ENCODE results near the gene C19orf47. TPM values are rescaled to one million over a fixed set of nuclear protein-coding genes. Genes with fewer than 3 reads are reported as not detected.

Gene C19orf47
- polyA plus RNA-seq (2013, experiment 1 of 2): 17.5 TPM
- 17.5 TPM for polyA plus RNA-seq (2013, experiment 2 of 2)

DNA sequence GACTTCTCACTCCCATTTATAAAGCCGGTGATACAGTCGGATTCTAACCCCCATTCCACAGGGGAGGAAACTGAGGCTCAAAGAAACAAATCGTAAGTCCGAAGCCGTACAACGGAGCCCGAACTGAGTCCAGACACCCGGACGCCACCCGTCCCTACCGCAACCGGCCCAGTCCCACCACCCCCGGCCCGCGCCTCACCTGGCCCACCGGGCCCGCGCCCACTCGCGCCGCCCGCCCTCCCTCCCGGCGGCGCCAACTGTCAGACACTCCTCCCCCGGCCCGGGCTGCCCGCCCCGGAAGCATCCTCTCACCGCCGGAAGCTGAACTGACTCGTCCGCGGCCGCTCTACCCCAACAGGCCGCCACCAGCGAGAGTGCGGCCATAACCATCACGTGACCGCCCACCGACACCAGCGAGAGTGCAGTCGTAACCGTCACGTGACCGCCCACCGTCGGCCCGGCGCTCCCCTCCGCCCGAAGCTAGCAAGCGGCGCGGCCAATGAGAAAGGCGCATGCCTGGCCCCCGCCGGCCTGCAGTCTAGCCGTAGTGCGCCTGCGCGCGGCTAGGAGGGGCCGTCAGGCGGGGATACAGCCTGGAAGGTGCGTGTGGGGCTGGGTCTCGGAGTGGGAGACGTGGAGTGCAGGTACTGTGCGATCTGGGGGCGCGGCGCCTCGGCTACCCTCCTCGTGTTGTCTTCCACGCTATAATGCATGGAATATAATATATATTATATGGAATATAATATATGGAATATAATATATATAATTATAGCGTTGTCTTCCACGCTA is at the start of gene C19orf47, which contains the start of gene PLD3:
Gene C19orf47 (minus strand): TSS at position 273 of the 789 bp plus-strand sequence. CDS start 6,540 bp downstream, outside the sequence.
Gene PLD3 (plus strand): TSS at position 571 of the 789 bp plus-strand sequence. CDS start 17,789 bp downstream, outside the sequence.
- Histone ChIP-seq H3K56ac (ENCODE audit: low read length) (peak within 1 kb of the TSS; percentile 95), H3K4me1 (ENCODE audit: control insufficient read depth, low read depth, low read length) (peaks cover 3% of the 10 kb centered on the region), H4K5ac (ENCODE audit: low read length) (no peak within 1 kb of the TSS), H4K8ac (ENCODE audit: low read depth, low read length) (no peak within 1 kb of the TSS), H3K18ac (ENCODE audit: low read length) (no peak within 1 kb of the TSS), H3K4ac (ENCODE audit: low read depth, low read length) (no peak within 1 kb of the TSS), H2BK15ac (replicated peaks; ENCODE audit: low read depth) (no peak within 1 kb of the TSS), H3K23ac (ENCODE audit: low read length) (no peak within 1 kb of the TSS), H2BK120ac (ENCODE audit: low read depth, low read length) (no peak within 1 kb of the TSS), H3K27ac (ENCODE audit: low read depth, low read length) (no peak within 1 kb of the TSS), H2AK5ac (ENCODE audit: low read length) (peak within 1 kb of the TSS; percentile 88), H3K4me2 (ENCODE audit: low read length) (peak within 1 kb of the TSS; percentile 85), H3K79me1 (ENCODE audit: low read length) (peaks cover 8% of the 10 kb centered on the region), H3K27me3 (ENCODE audit: insufficient read depth, low read length, poor library complexity) (no peaks in the 10 kb centered on the region), H2BK5ac (ENCODE audit: low read length) (no peak within 1 kb of the TSS), H3K36me3 (ENCODE audit: control insufficient read depth, insufficient read depth, low read length) (no peaks in the 10 kb centered on the region), H3K4me3 (ENCODE audit: low read length) (peak within 1 kb of the TSS; percentile 92), H3K79me2 (ENCODE audit: control insufficient read depth, insufficient read depth, low read length) (peaks cover 3% of the 10 kb centered on the region), H3K9ac (ENCODE audit: low read length) (peak within 1 kb of the TSS; percentile 85)
- peak; percentile 99 for DNase-seq
- WGBS (ENCODE audit: extremely low coverage, insufficient coverage, low lambda C conversion rate): no CpG with 5 or more reads among the region's 77 CpGs

GRCh38 chr19:40397568-40397906 is 49.3 kb upstream of the C19orf47 start:
- no peak for DNase-seq
- no peaks in the 10 kb centered on the region for H3K27me3 ChIP-seq (ENCODE audit: insufficient read depth, low read length, poor library complexity)
- H3K79me2 ChIP-seq (ENCODE audit: control insufficient read depth, insufficient read depth, low read length): no peaks in the 10 kb centered on the region
- WGBS (ENCODE audit: extremely low coverage, insufficient coverage, low lambda C conversion rate): no CpG with 5 or more reads among the region's 22 CpGs
- H4K8ac ChIP-seq (ENCODE audit: low read depth, low read length): no peak overlapping the region
- no peak overlapping the region for H4K5ac ChIP-seq (ENCODE audit: low read length)
- no peak overlapping the region for H3K9ac ChIP-seq (ENCODE audit: low read length)
- no peak overlapping the region for H3K23ac ChIP-seq (ENCODE audit: low read length)
- no peak overlapping the region for H3K18ac ChIP-seq (ENCODE audit: low read length)
- H3K56ac ChIP-seq (ENCODE audit: low read length): no peak overlapping the region
- H2BK120ac ChIP-seq (ENCODE audit: low read depth, low read length): no peak overlapping the region
- no peak overlapping the region for H2AK5ac ChIP-seq (ENCODE audit: low read length)
- H3K4ac ChIP-seq (ENCODE audit: low read depth, low read length): no peak overlapping the region
- H3K4me1 ChIP-seq (ENCODE audit: control insufficient read depth, low read depth, low read length): no peaks in the 10 kb centered on the region
- H3K4me3 ChIP-seq (ENCODE audit: low read length): no peak overlapping the region
- no peak overlapping the region for H3K27ac ChIP-seq (ENCODE audit: low read depth, low read length)
- no peak overlapping the region for H3K4me2 ChIP-seq (ENCODE audit: low read length)
- no peaks in the 10 kb centered on the region for H3K36me3 ChIP-seq (ENCODE audit: control insufficient read depth, insufficient read depth, low read length)
- no peak overlapping the region for H2BK5ac ChIP-seq (ENCODE audit: low read length)
- H2BK15ac ChIP-seq (replicated peaks; ENCODE audit: low read depth): no peak overlapping the region
- no peaks in the 10 kb centered on the region for H3K79me1 ChIP-seq (ENCODE audit: low read length)

DNA sequence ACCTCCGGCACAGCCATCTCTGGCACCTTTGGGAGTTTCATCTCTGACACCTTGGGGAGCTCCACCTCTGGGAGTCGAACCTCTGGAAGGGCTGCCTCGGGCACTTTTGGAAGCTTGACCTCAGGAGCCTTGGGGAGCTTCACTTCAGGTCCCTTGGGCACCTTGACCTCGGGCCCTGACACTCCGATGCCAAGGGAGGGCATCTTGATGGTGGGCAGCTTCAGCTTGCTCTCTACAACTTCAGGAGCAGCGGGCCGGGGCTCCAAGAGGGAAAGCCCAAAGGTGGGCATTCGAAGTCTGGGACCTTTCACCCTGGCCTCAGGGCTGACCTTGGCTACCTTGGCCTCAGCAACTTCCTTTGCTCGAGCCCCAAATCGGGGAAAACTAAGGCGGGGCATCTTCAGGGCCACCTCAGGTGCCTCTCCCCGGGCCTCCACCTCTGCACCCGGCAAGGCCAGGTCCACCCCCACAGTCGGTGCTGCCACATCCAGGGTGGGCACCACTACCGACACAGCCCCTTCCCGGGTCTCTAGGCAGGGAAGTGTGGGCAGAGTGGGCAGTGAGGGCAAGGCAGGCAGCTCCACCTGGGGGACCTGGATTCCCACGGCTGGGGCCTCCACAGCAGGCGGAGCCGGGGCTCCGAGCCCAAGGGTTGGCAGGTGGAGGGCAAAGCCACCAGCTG is 48.8 kb upstream of the C19orf47 start:
- Histone ChIP-seq H3K36me3 (ENCODE audit: control insufficient read depth, insufficient read depth, low read length) (no peaks in the 10 kb centered on the region), H3K56ac (ENCODE audit: low read length) (no peak overlapping the region), H3K18ac (ENCODE audit: low read length) (no peak overlapping the region), H2BK5ac (ENCODE audit: low read length) (no peak overlapping the region), H2BK15ac (replicated peaks; ENCODE audit: low read depth) (no peak overlapping the region), H2BK120ac (ENCODE audit: low read depth, low read length) (no peak overlapping the region), H4K8ac (ENCODE audit: low read depth, low read length) (no peak overlapping the region), H3K4me1 (ENCODE audit: control insufficient read depth, low read depth, low read length) (no peaks in the 10 kb centered on the region), H3K79me1 (ENCODE audit: low read length) (no peaks in the 10 kb centered on the region), H3K79me2 (ENCODE audit: control insufficient read depth, insufficient read depth, low read length) (no peaks in the 10 kb centered on the region), H3K27me3 (ENCODE audit: insufficient read depth, low read length, poor library complexity) (no peaks in the 10 kb centered on the region), H3K9ac (ENCODE audit: low read length) (no peak overlapping the region), H2AK5ac (ENCODE audit: low read length) (no peak overlapping the region), H3K4me2 (ENCODE audit: low read length) (no peak overlapping the region), H4K5ac (ENCODE audit: low read length) (no peak overlapping the region), H3K23ac (ENCODE audit: low read length) (no peak overlapping the region), H3K27ac (ENCODE audit: low read depth, low read length) (no peak overlapping the region), H3K4me3 (ENCODE audit: low read length) (no peak overlapping the region), H3K4ac (ENCODE audit: low read depth, low read length) (no peak overlapping the region)
- no CpG with 5 or more reads among the region's 20 CpGs for WGBS (ENCODE audit: extremely low coverage, insufficient coverage, low lambda C conversion rate)
- no peak for DNase-seq

- no peak overlapping the region for H3K56ac ChIP-seq (ENCODE audit: low read length)
- no peak overlapping the region for H3K9ac ChIP-seq (ENCODE audit: low read length)
- no peak overlapping the region for H4K5ac ChIP-seq (ENCODE audit: low read length)
- H2BK5ac ChIP-seq (ENCODE audit: low read length): no peak overlapping the region
- no peak overlapping the region for H2BK15ac ChIP-seq (replicated peaks; ENCODE audit: low read depth)
- H3K27me3 ChIP-seq (ENCODE audit: insufficient read depth, low read length, poor library complexity): no peaks in the 10 kb centered on the region
- H3K79me2 ChIP-seq (ENCODE audit: control insufficient read depth, insufficient read depth, low read length): no peaks in the 10 kb centered on the region
- no peak overlapping the region for H3K4me2 ChIP-seq (ENCODE audit: low read length)
- H3K36me3 ChIP-seq (ENCODE audit: control insufficient read depth, insufficient read depth, low read length): no peaks in the 10 kb centered on the region
- no peaks in the 10 kb centered on the region for H3K4me1 ChIP-seq (ENCODE audit: control insufficient read depth, low read depth, low read length)
- no peak overlapping the region for H3K4ac ChIP-seq (ENCODE audit: low read depth, low read length)
- H4K8ac ChIP-seq (ENCODE audit: low read depth, low read length): no peak overlapping the region
- no peaks in the 10 kb centered on the region for H3K79me1 ChIP-seq (ENCODE audit: low read length)
- no peak overlapping the region for H2BK120ac ChIP-seq (ENCODE audit: low read depth, low read length)
- no peak overlapping the region for H2AK5ac ChIP-seq (ENCODE audit: low read length)
- H3K27ac ChIP-seq (ENCODE audit: low read depth, low read length): no peak overlapping the region
- no peak overlapping the region for H3K18ac ChIP-seq (ENCODE audit: low read length)
- H3K23ac ChIP-seq (ENCODE audit: low read length): no peak overlapping the region
- H3K4me3 ChIP-seq (ENCODE audit: low read length): no peak overlapping the region
- no CpG with 5 or more reads among the region's 14 CpGs for WGBS (ENCODE audit: extremely low coverage, insufficient coverage, low lambda C conversion rate)
- DNase-seq: no peak
Measured at GRCh38 chr19:40395956-40396355, 47.8 kb upstream of the C19orf47 start.

GRCh38 chr19:40394816-40395210 is 46.6 kb upstream of the C19orf47 start:
- H3K18ac ChIP-seq (ENCODE audit: low read length): no peak overlapping the region
- H2AK5ac ChIP-seq (ENCODE audit: low read length): no peak overlapping the region
- no peaks in the 10 kb centered on the region for H3K79me1 ChIP-seq (ENCODE audit: low read length)
- no peak overlapping the region for H4K5ac ChIP-seq (ENCODE audit: low read length)
- no peak for DNase-seq
- H3K9ac ChIP-seq (ENCODE audit: low read length): no peak overlapping the region
- H3K4me2 ChIP-seq (ENCODE audit: low read length): no peak overlapping the region
- no peak overlapping the region for H3K4ac ChIP-seq (ENCODE audit: low read depth, low read length)
- no peaks in the 10 kb centered on the region for H3K4me1 ChIP-seq (ENCODE audit: control insufficient read depth, low read depth, low read length)
- H3K79me2 ChIP-seq (ENCODE audit: control insufficient read depth, insufficient read depth, low read length): no peaks in the 10 kb centered on the region
- no CpG with 5 or more reads among the region's 13 CpGs for WGBS (ENCODE audit: extremely low coverage, insufficient coverage, low lambda C conversion rate)
- no peak overlapping the region for H3K56ac ChIP-seq (ENCODE audit: low read length)
- no peaks in the 10 kb centered on the region for H3K27me3 ChIP-seq (ENCODE audit: insufficient read depth, low read length, poor library complexity)
- H2BK15ac ChIP-seq (replicated peaks; ENCODE audit: low read depth): no peak overlapping the region
- no peak overlapping the region for H3K4me3 ChIP-seq (ENCODE audit: low read length)
- no peak overlapping the region for H2BK120ac ChIP-seq (ENCODE audit: low read depth, low read length)
- no peak overlapping the region for H2BK5ac ChIP-seq (ENCODE audit: low read length)
- H4K8ac ChIP-seq (ENCODE audit: low read depth, low read length): no peak overlapping the region
- H3K27ac ChIP-seq (ENCODE audit: low read depth, low read length): no peak overlapping the region
- no peaks in the 10 kb centered on the region for H3K36me3 ChIP-seq (ENCODE audit: control insufficient read depth, insufficient read depth, low read length)
- no peak overlapping the region for H3K23ac ChIP-seq (ENCODE audit: low read length)

Measured in mesendoderm (in vitro differentiated cells).